Duodenal mucosa (tissue), 2 donors: ENCODE data around the gene DGAT2L6.
"Not testable (repeated sequence)": the region's sequence is repeated elsewhere in the genome, so short reads cannot be mapped to it uniquely, and the experiment has no call there.

Experiments used
- H3K27ac ChIP-seq: one replicate; pipeline ENCODE4 v1.7.0; 2013; ENCODE audit warnings: low read depth, low read length
- H3K27me3 ChIP-seq, 2 donors: one replicate each; pipeline ENCODE4 v1.7.0; 2013; ENCODE audit warnings: low read length in 2 of 2, control low read depth in 1 of 2; ENCODE audit not compliant: insufficient read depth in 2 of 2, control insufficient read depth in 1 of 2
- H3K36me3 ChIP-seq, 2 donors: one replicate each; pipeline ENCODE4 v1.7.0; 2013; ENCODE audit warnings: low read length in 2 of 2, control low read depth in 1 of 2; ENCODE audit not compliant: insufficient read depth in 2 of 2, control insufficient read depth in 1 of 2
- H3K4me1 ChIP-seq, 2 donors: one replicate each; pipeline ENCODE4 v1.7.0; 2013; ENCODE audit warnings: low read length in 2 of 2, control low read depth in 1 of 2; ENCODE audit not compliant: insufficient read depth in 2 of 2, control insufficient read depth in 1 of 2
- H3K4me3 ChIP-seq, 2 donors: one replicate each; pipeline ENCODE4 v1.7.0; 2013; ENCODE audit warnings: low read length in 2 of 2, low read depth in 1 of 2
- H3K9ac ChIP-seq, 2 donors: one replicate each; pipeline ENCODE4 v1.7.0; 2013; ENCODE audit warnings: low read length in 2 of 2, low read depth in 1 of 2
- H3K9me3 ChIP-seq, 2 donors: one replicate each; pipeline ENCODE4 v1.7.0; 2013; ENCODE audit warnings: low read length in 2 of 2, control low read depth in 1 of 2; ENCODE audit not compliant: control insufficient read depth in 1 of 2

The DGAT2L6 gene

GRCh38 chrX:70190225-70190624 is 12.9 kb downstream of the DGAT2L6 start:
- H3K27me3 ChIP-seq: no peaks in the 10 kb centered on the region
- no peaks in the 10 kb centered on the region for H3K4me1 ChIP-seq
- H3K9ac ChIP-seq: no peak overlapping the region
- no peak overlapping the region for H3K4me3 ChIP-seq
- no peaks in the 10 kb centered on the region for H3K36me3 ChIP-seq
- H3K9me3 ChIP-seq: no peaks in the 10 kb centered on the region
- H3K27ac ChIP-seq: no peak overlapping the region

DNA sequence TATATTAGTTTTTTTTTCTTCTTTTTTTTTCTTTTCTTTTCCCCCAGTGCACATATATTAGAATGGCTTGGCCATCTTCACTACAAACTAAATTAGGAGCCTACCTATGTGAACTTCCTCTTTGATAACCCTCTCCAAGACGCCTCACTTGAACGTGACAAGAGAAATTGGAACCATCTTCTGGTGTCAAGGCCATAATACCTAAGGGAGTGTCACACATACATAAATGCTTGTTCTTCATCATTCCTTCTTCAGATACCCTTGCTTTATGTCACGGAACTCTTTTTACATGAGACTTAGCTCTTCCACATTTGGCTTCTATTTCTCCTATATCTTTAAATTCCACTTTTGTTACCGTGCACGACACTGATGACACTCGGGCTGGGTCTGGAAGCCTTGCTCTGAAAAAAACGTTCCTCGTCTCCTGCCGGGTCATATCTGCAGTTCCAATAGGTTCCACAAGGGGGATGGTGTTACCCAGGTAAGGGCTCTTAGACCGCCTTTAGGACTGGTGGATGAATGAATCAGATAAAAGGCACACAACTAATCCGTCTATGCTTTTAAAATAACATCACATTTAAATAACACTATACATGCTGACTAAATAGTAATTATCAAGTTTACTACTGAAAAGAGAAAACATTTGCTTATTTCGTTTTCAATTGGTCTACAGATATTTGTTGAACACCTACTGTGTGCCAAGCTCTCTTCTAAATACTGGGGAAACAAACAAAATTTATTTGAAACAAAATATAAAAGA is 19.9 kb downstream of the DGAT2L6 start:
- Histone ChIP-seq H3K4me3 (no peak overlapping the region), H3K9ac (no peak overlapping the region), H3K36me3 (no peaks in the 10 kb centered on the region), H3K4me1 (no peaks in the 10 kb centered on the region), H3K9me3 (no peaks in the 10 kb centered on the region), H3K27me3 (no peaks in the 10 kb centered on the region), H3K27ac (no peak overlapping the region)

- Histone ChIP-seq H3K27me3 (no peaks in the 10 kb centered on the region), H3K27ac (no peak overlapping the region), H3K36me3 (no peaks in the 10 kb centered on the region), H3K4me1 (no peaks in the 10 kb centered on the region), H3K9ac (no peak overlapping the region), H3K4me3 (no peak overlapping the region), H3K9me3 (no peaks in the 10 kb centered on the region)
These were observed 24.4 kb downstream of the DGAT2L6 start for GRCh38 chrX:70201732-70202131.

- Histone ChIP-seq H3K9me3 (no peaks in the 10 kb centered on the region), H3K9ac (no peak overlapping the region), H3K27me3 (no peaks in the 10 kb centered on the region), H3K36me3 (no peaks in the 10 kb centered on the region), H3K4me3 (no peak overlapping the region), H3K27ac (no peak overlapping the region), H3K4me1 (no peaks in the 10 kb centered on the region)
These were observed 31.2 kb downstream of the DGAT2L6 start for GRCh38 chrX:70208479-70208878.

DNA sequence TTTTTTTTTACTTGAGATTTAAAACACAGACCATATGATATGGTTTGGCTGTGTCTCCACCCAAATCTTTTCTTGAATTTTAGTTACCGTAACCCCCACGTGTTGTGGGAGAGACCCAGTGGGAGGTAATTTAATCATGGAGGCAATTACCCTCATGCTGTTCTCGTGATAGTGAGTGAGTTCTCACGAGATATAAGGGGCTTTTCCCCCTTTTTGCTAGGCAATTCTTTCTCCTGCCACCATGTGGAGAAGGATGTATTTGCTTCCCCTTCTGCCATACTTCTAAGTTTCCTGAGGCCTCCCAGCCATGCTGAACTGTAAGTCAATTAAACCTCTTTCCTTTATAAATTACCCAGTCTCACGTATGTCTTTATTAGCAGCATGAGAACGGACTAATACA is 32.3 kb downstream of the DGAT2L6 start:
- H3K9ac ChIP-seq, H3K36me3 ChIP-seq, H3K27ac ChIP-seq, H3K27me3 ChIP-seq, H3K9me3 ChIP-seq, H3K4me3 ChIP-seq, H3K4me1 ChIP-seq: not testable (repeated sequence)

DNA sequence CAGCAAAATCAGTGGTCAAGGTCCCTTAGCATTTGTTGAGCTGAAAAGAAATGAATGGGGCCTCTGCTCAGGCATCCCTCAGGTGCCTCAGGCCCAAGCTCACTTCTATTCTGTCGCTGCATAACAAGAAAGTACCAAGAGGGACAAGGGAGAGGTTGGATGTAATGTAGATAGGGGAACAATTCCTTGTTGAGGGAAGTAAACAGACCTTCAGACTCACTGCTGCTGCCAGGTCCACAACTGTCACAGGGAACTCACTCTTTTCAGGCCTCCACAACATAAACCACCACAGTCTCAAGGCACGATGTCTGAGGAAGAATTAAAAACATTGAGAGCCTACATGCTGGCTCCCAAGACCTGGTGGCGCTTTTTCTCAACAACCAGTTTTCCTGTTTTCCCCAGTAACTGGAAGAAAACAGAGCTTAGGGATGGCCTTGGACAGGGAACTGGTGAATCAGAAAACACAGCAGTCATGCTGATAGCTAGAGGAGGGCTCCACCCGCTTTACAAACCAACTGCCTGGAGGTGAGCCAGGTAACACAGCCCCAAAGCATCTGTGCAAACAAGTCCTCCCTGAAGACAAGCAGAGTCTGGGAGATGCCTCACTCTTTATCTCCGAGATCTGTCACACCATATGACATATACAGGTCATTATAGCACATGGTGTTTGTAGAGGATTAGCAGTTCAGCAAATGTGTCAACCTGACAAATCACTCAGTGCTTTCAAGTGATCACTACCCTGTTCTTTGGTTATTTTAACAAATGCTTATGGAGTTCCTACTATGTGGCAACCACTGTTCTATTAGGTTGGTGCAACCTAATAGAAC is 42.9 kb downstream of the DGAT2L6 start:
- H3K9ac ChIP-seq: no peak overlapping the region
- H3K9me3 ChIP-seq: no peaks in the 10 kb centered on the region
- no peaks in the 10 kb centered on the region for H3K4me1 ChIP-seq
- no peak overlapping the region for H3K27ac ChIP-seq
- H3K27me3 ChIP-seq: no peaks in the 10 kb centered on the region
- H3K36me3 ChIP-seq: no peaks in the 10 kb centered on the region
- H3K4me3 ChIP-seq: no peak overlapping the region

- no peak overlapping the region for H3K9ac ChIP-seq
- H3K36me3 ChIP-seq: no peaks in the 10 kb centered on the region
- H3K27ac ChIP-seq: no peak overlapping the region
- no peaks in the 10 kb centered on the region for H3K27me3 ChIP-seq
- H3K4me1 ChIP-seq: no peaks in the 10 kb centered on the region
- no peak overlapping the region for H3K4me3 ChIP-seq
- no peaks in the 10 kb centered on the region for H3K9me3 ChIP-seq
These were observed 48.8 kb downstream of the DGAT2L6 start for GRCh38 chrX:70226048-70226447.

DNA sequence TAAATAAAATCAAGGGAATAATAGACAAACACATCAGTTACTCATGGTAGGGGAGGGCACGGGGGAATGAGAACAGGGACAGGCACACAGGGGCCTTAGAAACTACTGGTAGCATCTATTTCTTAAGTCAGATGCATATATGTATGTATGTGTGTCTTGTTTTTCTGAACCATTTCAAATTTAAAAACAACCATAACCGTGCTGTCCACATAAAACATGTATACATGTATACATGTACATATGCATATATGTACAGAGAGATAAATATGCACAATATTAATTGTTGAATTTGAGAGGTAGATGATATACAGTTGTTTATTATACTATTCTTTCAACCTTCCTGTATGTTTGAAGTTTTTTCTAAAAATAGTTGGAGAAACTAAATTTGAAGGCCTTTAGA is 49.4 kb downstream of the DGAT2L6 start:
- Histone ChIP-seq H3K27ac (no peak overlapping the region), H3K9ac (no peak overlapping the region), H3K36me3 (no peaks in the 10 kb centered on the region)

DNA sequence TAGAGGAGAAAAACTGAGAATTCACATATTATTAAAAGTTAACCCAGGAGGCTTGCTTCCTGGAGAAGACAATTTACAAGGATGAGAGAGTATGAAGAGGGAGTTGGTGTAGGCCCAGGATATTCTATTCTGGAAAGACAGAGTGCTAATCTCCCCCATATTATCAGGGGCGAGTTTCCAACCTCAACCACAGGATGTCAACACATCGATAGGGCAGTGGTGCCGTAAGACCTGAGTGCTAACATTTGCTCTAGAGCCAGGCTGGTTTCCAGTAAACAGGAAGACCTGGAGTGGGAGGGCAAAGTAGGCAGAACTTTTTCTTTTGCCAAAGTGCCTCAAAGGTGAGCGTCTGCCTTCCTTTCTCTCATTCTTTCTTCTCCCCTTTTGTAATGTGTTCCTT is 54.4 kb downstream of the DGAT2L6 start:
- H3K27ac ChIP-seq: no peak overlapping the region
- no peaks in the 10 kb centered on the region for H3K27me3 ChIP-seq
- H3K4me3 ChIP-seq: no peak overlapping the region
- H3K4me1 ChIP-seq: no peaks in the 10 kb centered on the region
- H3K9ac ChIP-seq: no peak overlapping the region
- H3K9me3 ChIP-seq: no peaks in the 10 kb centered on the region
- no peaks in the 10 kb centered on the region for H3K36me3 ChIP-seq

More for the DNA sequence above, 49.4 kb downstream of the DGAT2L6 start:
- Histone ChIP-seq H3K4me1 (no peaks in the 10 kb centered on the region), H3K27me3 (no peaks in the 10 kb centered on the region), H3K4me3 (no peak overlapping the region), H3K9me3 (no peaks in the 10 kb centered on the region)

- Histone ChIP-seq H3K27ac (no peak within 1 kb of the TSS), H3K4me1 (no peaks in the 10 kb centered on the region), H3K4me3 (no peak within 1 kb of the TSS), H3K9ac (no peak within 1 kb of the TSS), H3K27me3 (no peaks in the 10 kb centered on the region), H3K9me3 (no peaks in the 10 kb centered on the region), H3K36me3 (no peaks in the 10 kb centered on the region)
These were observed 57.1 kb downstream of the DGAT2L6 start, which contains the start of gene AWAT1 for GRCh38 chrX:70234355-70234754. Gene AWAT1 (plus strand): TSS chrX:70234655. CDS start chrX:70234696, 41 bp downstream.
